Adipocyte (in vitro differentiated cells): ENCODE data around the gene SHC1.

ENCODE experiments used
- DNase-seq: peaks from one replicate; pipeline ENCODE4 v3.0.0-alpha.2; 2015; ENCODE audit warnings: low read depth
- H3K27me3 ChIP-seq: replicated peaks from 2 replicates; pipeline ENCODE4 v1.7.0; 2013; ENCODE audit warnings: mild to moderate bottlenecking, low read length, moderate library complexity; ENCODE audit not compliant: control insufficient read depth, insufficient read depth
- H3K36me3 ChIP-seq: 2 replicates; pipeline ENCODE4 v1.7.0; 2013; ENCODE audit warnings: low read length, mild to moderate bottlenecking, moderate library complexity; ENCODE audit not compliant: control insufficient read depth, insufficient read depth, severe bottlenecking
- H3K4me1 ChIP-seq: 2 replicates; pipeline ENCODE4 v1.7.0; 2013; ENCODE audit warnings: mild to moderate bottlenecking, low read length, moderate library complexity; ENCODE audit not compliant: control insufficient read depth, insufficient read depth
- H3K4me3 ChIP-seq: 2 replicates; pipeline ENCODE4 v1.7.0; 2013; ENCODE audit warnings: mild to moderate bottlenecking, low read length, moderate library complexity
- H3K9ac ChIP-seq: 2 replicates; pipeline ENCODE4 v1.7.0; 2013; ENCODE audit warnings: mild to moderate bottlenecking, low read length, moderate library complexity
- H3K9me3 ChIP-seq: 2 replicates; pipeline ENCODE4 v1.7.0; 2013; ENCODE audit warnings: mild to moderate bottlenecking, low read length, moderate library complexity; ENCODE audit not compliant: control insufficient read depth

Gene SHC1, protein sequence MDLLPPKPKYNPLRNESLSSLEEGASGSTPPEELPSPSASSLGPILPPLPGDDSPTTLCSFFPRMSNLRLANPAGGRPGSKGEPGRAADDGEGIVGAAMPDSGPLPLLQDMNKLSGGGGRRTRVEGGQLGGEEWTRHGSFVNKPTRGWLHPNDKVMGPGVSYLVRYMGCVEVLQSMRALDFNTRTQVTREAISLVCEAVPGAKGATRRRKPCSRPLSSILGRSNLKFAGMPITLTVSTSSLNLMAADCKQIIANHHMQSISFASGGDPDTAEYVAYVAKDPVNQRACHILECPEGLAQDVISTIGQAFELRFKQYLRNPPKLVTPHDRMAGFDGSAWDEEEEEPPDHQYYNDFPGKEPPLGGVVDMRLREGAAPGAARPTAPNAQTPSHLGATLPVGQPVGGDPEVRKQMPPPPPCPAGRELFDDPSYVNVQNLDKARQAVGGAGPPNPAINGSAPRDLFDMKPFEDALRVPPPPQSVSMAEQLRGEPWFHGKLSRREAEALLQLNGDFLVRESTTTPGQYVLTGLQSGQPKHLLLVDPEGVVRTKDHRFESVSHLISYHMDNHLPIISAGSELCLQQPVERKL

DNA sequence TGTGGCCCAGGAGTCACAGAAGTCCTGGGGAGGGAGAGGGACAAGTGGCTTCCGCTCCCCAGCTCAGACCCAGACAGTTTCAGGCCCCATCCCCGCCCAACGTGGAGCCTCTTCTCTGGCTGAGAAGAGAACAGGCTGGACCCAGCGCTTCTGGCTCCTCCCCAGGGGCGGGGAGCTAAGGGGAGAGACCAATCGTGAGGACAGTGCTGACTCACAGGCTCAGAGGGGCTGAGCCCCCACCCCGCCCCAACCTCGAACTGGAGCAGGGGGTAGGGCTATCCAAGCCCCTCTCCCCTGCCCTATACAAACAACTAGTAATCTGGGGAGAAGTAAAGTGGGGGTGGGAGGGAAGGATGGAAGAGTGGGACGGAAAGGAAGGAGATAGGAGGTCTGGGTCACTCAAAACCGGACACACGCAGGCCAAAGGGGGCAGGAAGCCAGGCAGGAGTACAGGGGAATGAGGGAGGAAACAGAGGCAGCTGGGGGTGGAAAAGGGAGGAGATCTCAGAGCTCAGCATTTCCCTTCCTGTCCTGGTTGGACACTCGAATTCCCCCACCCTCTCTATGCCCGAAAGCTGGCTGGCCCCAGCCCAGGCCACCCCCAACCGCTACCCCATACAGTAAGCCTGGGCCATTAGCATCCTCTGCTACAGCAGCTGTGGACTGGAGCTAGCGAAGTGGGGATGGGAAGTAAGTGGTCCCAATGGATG lies at the start of gene SHC1:
Gene SHC1 (minus strand): TSS at position 117 of the 710 bp plus-strand sequence. CDS start 221 bp downstream, outside the sequence.
- Histone ChIP-seq H3K9ac (peak within 1 kb of the TSS; percentile 97), H3K36me3 (peaks cover 27% of the 10 kb centered on the region), H3K4me1 (peaks cover 57% of the 10 kb centered on the region), H3K4me3 (peak within 1 kb of the TSS; percentile 92), H3K27me3 (no peaks in the 10 kb centered on the region), H3K9me3 (no peaks in the 10 kb centered on the region)
- peak; percentile 98 for DNase-seq

DNA sequence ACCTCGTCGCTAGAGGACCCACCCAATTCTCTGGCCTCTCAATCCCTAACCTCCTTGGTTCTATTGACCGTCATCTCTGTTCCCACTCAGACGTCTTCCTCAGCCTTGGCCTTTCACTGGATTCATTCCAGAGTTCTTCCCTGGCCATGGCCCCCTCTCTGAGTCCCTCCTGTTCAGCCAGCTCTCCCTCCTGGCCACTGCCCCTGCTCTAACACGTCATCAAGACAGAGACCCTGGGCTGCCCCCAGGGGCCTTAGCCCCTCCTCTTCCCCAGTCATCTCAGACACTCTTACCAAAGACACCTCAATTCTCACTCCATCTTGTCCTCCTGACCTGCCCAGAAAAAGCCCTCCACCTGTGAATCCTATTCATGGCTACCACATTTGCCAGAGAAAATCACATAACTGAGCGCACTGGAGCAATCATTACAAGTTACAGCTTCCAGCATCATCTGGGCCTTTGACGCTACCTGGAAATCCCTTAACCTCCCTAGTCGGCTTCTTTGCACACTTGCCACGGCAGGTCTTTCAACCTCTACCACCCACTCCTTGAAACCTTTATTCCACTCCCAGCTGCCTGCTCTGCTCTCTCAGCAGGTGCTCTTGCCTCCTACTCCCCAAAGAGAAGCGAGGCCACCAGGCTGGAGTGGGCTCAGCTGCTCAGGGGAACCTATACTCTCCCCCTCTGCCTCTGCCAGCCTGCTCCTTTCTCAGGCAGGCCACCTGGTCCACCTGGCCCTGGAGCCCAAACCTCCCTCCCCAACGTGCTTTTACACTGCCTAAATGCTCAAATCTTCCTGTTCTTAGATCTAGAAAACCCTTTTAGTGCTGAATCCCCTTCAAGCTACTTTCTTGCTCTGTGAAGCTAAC lies 49.1 kb upstream of the SHC1 start:
- H3K4me1 ChIP-seq = peaks cover 29% of the 10 kb centered on the region
- H3K9ac ChIP-seq = no peak overlapping the region
- H3K4me3 ChIP-seq = no peak overlapping the region
- H3K9me3 ChIP-seq = no peaks in the 10 kb centered on the region
- H3K36me3 ChIP-seq = peaks cover 20% of the 10 kb centered on the region
- DNase-seq = no peak
- H3K27me3 ChIP-seq = no peaks in the 10 kb centered on the region

DNA sequence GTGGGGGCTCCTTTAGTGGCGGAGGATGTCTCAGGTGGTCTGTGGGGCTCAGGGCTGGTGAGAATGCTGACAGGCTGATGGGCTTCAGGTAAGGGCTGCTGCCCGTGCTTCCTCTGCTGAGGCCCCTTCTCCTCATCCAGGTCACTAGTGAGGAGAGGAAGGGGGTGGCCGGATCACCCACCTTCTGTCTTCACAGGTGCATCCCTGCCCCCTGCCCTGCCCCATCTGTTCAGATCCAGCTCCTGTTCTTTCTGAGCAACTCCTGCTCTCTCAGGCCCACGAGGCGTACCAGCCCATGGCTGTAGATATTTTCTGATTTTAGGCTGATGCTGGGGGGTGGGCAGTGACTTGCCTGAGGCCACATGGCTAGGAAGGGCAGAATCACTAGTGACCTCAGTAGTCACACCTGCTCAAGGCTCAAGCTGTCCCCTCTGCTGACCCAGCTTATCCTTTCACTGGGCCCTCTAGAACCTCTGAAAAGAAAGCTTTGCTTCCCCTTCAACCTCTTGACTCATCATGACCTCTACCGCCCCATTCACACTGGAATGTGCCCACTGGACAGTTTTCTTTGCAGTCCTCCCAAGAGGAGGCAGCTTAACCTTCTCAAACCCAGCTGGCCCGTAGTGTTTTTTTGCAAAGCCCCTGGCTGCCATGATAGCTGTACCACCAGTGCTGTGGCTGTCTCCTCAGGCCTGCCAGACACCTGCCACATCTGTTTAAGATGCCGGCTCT lies 48.2 kb upstream of the SHC1 start:
- Histone ChIP-seq H3K4me3 (no peak overlapping the region), H3K36me3 (peaks cover 28% of the 10 kb centered on the region), H3K9me3 (no peaks in the 10 kb centered on the region), H3K4me1 (peaks cover 29% of the 10 kb centered on the region), H3K27me3 (no peaks in the 10 kb centered on the region), H3K9ac (no peak overlapping the region)
- no peak for DNase-seq

DNA sequence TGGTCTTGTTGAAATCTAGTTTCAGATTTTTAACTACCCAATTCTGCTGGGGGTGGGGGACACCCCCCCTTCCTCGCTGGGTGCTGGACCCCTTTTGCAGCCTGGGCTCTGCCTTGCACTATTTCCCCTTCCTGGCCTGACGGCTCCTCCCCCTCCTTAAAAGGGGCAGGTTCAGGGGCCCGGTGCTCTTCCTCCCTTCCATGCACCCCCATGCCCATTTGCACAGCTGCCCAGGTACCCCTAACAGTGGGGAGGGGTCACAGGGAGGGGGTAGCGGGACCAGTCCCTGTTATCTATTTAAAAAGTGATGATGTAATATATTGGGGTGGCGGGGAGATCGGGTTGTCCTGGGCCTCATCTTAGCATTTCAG lies 47.4 kb upstream of the SHC1 start:
- Histone ChIP-seq H3K27me3 (no peaks in the 10 kb centered on the region), H3K9me3 (no peaks in the 10 kb centered on the region), H3K4me3 (peak overlapping the region; percentile 69), H3K4me1 (peaks cover 34% of the 10 kb centered on the region), H3K9ac (peak overlapping the region; percentile 84), H3K36me3 (peaks cover 29% of the 10 kb centered on the region)
- DNase-seq = no peak

DNA sequence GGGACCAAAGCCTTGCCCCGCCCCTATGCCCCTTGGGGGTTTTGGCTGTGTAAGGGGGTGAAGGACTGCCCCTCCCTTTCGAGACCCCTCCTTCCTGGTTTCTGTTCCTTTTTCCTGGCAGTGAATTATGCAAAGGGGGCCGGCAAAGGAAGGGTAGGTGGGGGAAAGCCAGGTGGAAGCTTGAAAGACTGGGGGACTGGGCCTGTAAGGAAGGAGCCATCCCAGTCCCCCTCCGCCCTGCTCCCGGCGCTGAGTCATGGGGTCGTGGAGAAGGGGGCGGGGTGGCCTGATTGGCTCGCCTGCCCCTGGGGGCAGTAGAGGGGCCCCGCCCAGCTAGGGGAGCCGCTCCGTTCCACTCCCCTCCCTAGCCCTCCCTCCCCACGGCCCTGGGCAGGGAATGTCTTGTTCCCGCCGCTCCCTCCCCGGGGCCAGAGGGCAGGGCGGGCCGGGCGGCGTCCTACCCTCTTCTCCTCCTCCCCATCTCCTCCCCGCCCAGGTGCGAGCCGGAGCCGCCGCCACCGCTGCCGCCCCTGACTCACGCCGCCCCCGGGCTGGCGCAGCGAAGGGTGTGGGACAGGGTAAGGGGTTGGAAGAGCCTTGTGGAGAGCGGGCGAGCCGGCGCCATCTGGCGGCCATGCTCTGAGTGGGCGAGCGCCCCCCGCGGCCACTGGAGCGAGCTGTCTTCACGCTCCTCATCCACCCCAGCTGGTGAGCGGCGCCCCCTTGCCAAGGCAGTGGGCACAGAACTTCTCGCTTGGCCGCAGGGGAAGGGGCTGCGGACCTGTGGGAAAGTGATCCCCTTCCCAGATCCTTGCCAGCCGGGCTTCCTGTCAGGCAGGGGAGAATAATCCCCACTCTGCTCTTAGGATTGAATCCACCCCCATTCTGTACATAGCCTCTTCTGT lies 46.7 kb upstream of the SHC1 start:
- Histone ChIP-seq H3K9me3 (no peaks in the 10 kb centered on the region), H3K36me3 (peaks cover 29% of the 10 kb centered on the region), H3K4me3 (peak overlapping the region; percentile 69), H3K9ac (peak overlapping the region; percentile 84), H3K27me3 (no peaks in the 10 kb centered on the region), H3K4me1 (peaks cover 40% of the 10 kb centered on the region)
- peak; percentile 97 for DNase-seq

DNA sequence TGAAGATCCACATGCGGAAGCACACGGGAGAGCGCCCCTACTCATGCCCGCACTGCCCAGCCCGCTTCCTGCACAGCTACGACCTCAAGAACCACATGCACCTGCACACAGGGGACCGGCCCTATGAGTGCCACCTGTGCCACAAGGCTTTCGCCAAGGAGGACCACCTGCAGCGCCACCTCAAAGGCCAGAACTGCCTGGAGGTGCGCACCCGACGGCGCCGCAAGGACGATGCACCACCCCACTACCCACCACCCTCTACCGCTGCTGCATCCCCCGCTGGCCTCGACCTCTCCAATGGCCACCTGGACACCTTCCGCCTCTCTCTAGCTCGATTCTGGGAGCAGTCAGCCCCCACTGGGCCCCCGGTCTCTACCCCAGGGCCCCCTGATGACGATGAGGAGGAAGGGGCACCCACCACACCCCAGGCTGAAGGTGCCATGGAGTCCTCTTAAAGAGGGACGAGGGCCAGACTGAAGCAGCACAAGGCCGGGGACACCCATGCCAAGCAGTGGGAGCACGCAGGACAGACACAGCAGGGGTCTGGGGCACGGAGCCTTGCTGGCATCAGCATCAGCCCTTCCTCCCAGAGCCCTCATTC lies 45.8 kb upstream of the SHC1 start:
- peak overlapping the region; percentile 84 for H3K9ac ChIP-seq
- no peaks in the 10 kb centered on the region for H3K9me3 ChIP-seq
- no peak overlapping the region for H3K4me3 ChIP-seq
- DNase-seq = no peak
- H3K4me1 ChIP-seq = peaks cover 45% of the 10 kb centered on the region
- H3K36me3 ChIP-seq = peaks cover 29% of the 10 kb centered on the region
- H3K27me3 ChIP-seq = no peaks in the 10 kb centered on the region

DNA sequence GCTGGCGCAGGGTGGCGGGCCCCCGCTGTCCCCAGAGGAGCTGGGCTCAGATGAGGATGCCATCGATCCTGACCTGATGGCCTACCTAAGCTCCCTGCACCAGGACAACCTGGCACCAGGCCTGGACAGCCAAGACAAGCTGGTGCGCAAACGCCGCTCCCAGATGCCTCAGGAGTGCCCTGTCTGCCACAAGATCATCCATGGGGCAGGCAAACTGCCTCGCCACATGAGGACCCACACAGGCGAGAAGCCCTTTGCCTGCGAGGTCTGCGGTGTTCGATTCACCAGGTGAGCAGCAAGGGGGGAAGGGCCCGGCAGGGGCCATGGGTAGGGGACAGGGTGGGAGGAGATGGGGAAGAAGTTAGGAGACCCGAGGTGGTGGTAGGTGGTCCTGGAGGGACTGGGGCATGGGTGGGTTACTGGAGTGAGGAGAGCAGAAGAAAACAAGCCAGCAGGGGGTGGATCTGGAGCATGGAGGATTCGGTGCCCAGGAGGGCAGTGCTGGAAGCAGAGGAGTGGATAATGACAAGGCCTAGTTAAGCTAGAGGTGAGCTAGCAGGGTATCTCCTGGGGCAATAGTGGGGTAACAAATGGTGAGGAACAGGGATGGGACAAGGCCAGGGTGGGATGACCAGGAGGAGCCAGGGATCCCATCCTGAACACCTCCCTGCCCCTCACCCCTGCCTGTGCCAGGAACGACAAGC lies 45.1 kb upstream of the SHC1 start:
- DNase-seq = no peak
- Histone ChIP-seq H3K4me1 (peaks cover 45% of the 10 kb centered on the region), H3K36me3 (peaks cover 33% of the 10 kb centered on the region), H3K4me3 (no peak overlapping the region), H3K27me3 (no peaks in the 10 kb centered on the region), H3K9ac (no peak overlapping the region), H3K9me3 (no peaks in the 10 kb centered on the region)

DNA sequence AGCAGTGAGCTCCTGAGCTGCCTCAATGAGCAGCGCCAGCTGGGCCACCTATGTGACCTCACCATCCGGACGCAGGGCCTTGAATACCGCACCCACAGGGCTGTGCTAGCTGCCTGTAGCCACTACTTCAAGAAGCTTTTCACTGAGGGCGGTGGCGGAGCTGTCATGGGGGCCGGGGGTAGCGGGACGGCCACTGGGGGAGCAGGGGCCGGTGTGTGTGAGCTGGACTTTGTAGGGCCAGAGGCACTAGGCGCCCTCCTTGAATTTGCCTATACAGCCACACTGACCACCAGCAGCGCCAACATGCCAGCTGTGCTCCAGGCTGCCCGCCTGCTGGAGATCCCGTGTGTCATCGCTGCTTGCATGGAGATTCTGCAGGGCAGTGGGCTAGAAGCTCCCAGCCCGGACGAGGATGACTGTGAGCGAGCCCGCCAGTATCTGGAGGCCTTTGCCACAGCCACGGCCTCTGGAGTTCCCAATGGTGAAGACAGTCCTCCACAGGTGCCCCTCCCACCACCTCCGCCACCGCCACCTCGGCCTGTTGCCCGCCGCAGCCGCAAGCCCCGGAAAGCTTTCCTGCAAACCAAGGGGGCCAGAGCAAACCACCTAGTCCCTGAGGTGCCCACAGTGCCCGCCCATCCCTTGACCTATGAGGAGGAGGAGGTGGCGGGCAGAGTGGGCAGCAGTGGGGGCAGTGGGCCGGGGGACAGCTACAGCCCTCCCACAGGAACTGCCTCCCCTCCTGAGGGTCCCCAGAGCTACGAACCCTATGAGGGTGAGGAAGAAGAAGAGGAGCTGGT lies 44.4 kb upstream of the SHC1 start:
- no peaks in the 10 kb centered on the region for H3K27me3 ChIP-seq
- DNase-seq = no peak
- peaks cover 45% of the 10 kb centered on the region for H3K4me1 ChIP-seq
- H3K9me3 ChIP-seq = no peaks in the 10 kb centered on the region
- H3K36me3 ChIP-seq = peaks cover 33% of the 10 kb centered on the region
- no peak overlapping the region for H3K4me3 ChIP-seq
- no peak overlapping the region for H3K9ac ChIP-seq

DNA sequence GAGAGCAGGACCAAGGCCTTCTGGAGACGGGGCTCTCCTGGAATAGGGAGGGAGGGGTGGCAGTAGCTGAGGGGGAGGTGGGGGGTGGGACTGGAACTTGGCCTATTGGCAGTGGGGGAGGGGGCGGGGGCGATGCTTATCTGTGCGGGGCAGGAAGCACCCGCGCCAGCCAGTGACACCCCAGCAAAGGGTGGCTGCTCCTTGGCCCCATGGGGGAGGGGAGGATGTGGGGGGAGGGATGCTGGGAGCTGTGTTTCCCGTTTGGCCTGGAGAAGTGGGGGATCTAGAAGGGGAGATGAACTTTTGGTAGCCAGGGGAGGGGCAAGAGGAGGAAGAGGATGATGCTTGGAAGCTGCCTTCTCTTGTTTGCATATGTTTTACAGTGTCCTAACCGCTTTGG lies 43.1 kb upstream of the SHC1 start:
- Histone ChIP-seq H3K27me3 (no peaks in the 10 kb centered on the region), H3K4me3 (no peak overlapping the region), H3K9me3 (no peaks in the 10 kb centered on the region), H3K36me3 (peaks cover 33% of the 10 kb centered on the region), H3K9ac (no peak overlapping the region), H3K4me1 (peaks cover 33% of the 10 kb centered on the region)
- no peak for DNase-seq
